ENCODE data around the gene NR1D1. TPM values are rescaled to one million over a fixed set of nuclear protein-coding genes. Genes with fewer than 3 reads are reported as not detected.

Gene NR1D1
- polyA plus RNA-seq, 1 donor = 4.1 TPM

GRCh38 chr17:40097931-40098845, 2.2 kb downstream of the NR1D1 start:
- no peak for DNase-seq

- no peak for DNase-seq
These were observed 3.3 kb downstream of the NR1D1 start for GRCh38 chr17:40097087-40097486.

- DNase-seq = no peak
These were observed 4.2 kb downstream of the NR1D1 start for GRCh38 chr17:40095944-40096791.

GRCh38 chr17:40095351-40095943, 4.9 kb downstream of the NR1D1 start:
- DNase-seq = no peak

- no peak for DNase-seq
These were observed 5.5 kb downstream of the NR1D1 start for GRCh38 chr17:40094874-40095273.

- no peak for DNase-seq
These were observed 6.7 kb downstream of the NR1D1 start for GRCh38 chr17:40093580-40094201.

- no peak for DNase-seq
These were observed 7.3 kb downstream of the NR1D1 start for GRCh38 chr17:40093005-40093579.

- no peak for DNase-seq
These were observed 7.8 kb downstream of the NR1D1 start for GRCh38 chr17:40092581-40092980.

- DNase-seq = no peak
These were observed 8.5 kb downstream of the NR1D1 start for GRCh38 chr17:40091691-40092397.

GRCh38 chr17:40090237-40091119, 9.9 kb downstream of the NR1D1 start:
- no peak for DNase-seq

GRCh38 chr17:40089077-40089895, 11.1 kb downstream of the NR1D1 start:
- no peak for DNase-seq

GRCh38 chr17:40087903-40088718, 12.3 kb downstream of the NR1D1 start:
- DNase-seq = no peak

GRCh38 chr17:40087049-40087794, 13.2 kb downstream of the NR1D1 start:
- no peak for DNase-seq

GRCh38 chr17:40086150-40087044, 14.0 kb downstream of the NR1D1 start:
- no peak for DNase-seq

GRCh38 chr17:40084477-40084876, 15.9 kb downstream of the NR1D1 start:
- DNase-seq = no peak

- DNase-seq = no peak
These were observed 20.8 kb downstream of the NR1D1 start for GRCh38 chr17:40079545-40079944.

All from left kidney (tissue), 2 donors.